ENCODE results near the gene SFT2D3. TPM values are rescaled to one million over a fixed set of nuclear protein-coding genes. Genes with fewer than 3 reads are reported as not detected.

SFT2D3 gene
- total RNA-seq, 1 experiment from 2014 or later, result 4.0 TPM

DNA sequence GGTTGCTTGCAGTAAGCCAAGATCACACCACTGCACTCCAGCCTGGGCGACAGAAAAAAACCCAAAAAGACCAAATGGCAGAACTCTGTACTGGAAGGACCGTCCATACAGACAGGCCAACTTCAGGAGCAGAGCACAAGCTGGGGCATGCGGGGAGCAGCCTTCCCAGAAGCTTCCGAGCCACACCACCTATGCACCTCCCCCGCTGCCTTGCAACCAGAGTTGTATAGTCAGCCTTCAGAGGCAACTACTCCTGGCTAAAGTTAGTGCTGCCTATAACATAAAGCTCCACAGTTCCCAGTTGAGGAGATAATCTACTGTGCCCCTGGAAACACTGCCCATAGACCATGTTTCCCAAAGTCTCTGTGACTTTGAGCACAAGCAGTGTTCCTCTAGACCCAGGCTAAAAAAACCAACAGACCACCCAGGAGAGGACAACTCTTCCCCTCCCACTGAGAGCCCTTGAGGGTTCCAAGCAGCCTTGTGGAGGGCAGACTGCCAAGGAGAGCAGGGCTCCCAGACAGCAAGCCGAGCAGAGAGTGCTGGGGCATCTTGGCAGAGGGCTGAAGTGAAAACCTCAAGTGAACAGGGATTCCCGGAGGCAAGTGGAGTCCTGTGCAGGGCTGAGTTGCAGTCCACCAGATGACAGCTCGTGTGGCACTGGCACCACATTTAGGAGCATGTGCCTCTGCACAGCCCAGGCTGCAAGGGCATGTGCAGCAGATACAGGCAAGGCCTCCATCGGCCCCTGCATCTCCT, 6.8 kb downstream of the SFT2D3 start:
- no peak for DNase-seq
- no peak overlapping the region for H3K4me2 ChIP-seq (ENCODE audit: low read depth, low read length, poor library complexity, severe bottlenecking)
- no peak overlapping the region for H3K9ac ChIP-seq (ENCODE audit: low read length)
- H3K9me3 ChIP-seq (ENCODE audit: low read length), result no peaks in the 10 kb centered on the region
- no peak overlapping the region for H3K27ac ChIP-seq (ENCODE audit: low read length)
- H3K36me3 ChIP-seq (ENCODE audit: insufficient read depth, low read length), result peaks cover 23% of the 10 kb centered on the region; the same call in 1 of the 2 replicates
- peaks cover 10% of the 10 kb centered on the region for H3K4me1 ChIP-seq (ENCODE audit: low read length)
- H3K79me2 ChIP-seq (ENCODE audit: low read length), result peaks cover 12% of the 10 kb centered on the region
- no peaks in the 10 kb centered on the region for H3K9me2 ChIP-seq (replicated peaks; ENCODE audit: insufficient read depth, low read length)
- no peaks in the 10 kb centered on the region for H3K27me3 ChIP-seq (ENCODE audit: low read length)
- H3K4me3 ChIP-seq (ENCODE audit: low read length), result no peak overlapping the region
- H2AFZ ChIP-seq (ENCODE audit: low read length), result no peak overlapping the region
- no peaks in the 10 kb centered on the region for H4K20me1 ChIP-seq (ENCODE audit: insufficient read depth, low read depth, low read length)

DNA sequence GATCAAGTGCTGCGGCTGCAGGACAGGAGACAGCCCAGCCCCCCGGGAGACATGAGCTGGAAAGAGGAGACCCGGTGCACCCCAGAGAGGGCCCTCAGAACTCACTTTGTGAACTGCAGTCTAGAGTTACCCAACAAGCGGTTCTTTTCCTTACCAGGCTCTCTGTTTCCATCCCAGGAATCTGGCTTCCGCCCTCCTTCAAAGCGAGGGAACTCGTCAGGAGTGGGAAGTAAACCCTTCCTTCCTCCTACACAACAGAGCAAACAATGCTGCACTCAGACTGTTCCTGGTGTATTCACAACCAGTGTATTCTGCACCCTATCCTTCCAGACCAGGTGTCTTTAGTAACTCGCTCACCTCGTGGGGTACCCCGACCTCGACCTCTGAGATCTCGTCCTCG, 8.0 kb downstream of the SFT2D3 start:
- no peak overlapping the region for H3K4me3 ChIP-seq (ENCODE audit: low read length)
- peaks cover 22% of the 10 kb centered on the region; the same call in 1 of the 2 replicates for H3K36me3 ChIP-seq (ENCODE audit: insufficient read depth, low read length)
- no peak for DNase-seq
- H3K9me2 ChIP-seq (replicated peaks; ENCODE audit: insufficient read depth, low read length), result no peaks in the 10 kb centered on the region
- peaks cover 6% of the 10 kb centered on the region for H3K79me2 ChIP-seq (ENCODE audit: low read length)
- no peaks in the 10 kb centered on the region for H4K20me1 ChIP-seq (ENCODE audit: insufficient read depth, low read depth, low read length)
- H3K9me3 ChIP-seq (ENCODE audit: low read length), result no peaks in the 10 kb centered on the region
- no peak overlapping the region for H3K4me2 ChIP-seq (ENCODE audit: low read depth, low read length, poor library complexity, severe bottlenecking)
- peaks cover 2% of the 10 kb centered on the region; the same call in 1 of the 2 replicates for H3K4me1 ChIP-seq (ENCODE audit: low read length)
- no peak overlapping the region for H2AFZ ChIP-seq (ENCODE audit: low read length)
- H3K27me3 ChIP-seq (ENCODE audit: low read length), result no peaks in the 10 kb centered on the region
- no peak overlapping the region for H3K9ac ChIP-seq (ENCODE audit: low read length)
- H3K27ac ChIP-seq (ENCODE audit: low read length), result no peak overlapping the region

DNA sequence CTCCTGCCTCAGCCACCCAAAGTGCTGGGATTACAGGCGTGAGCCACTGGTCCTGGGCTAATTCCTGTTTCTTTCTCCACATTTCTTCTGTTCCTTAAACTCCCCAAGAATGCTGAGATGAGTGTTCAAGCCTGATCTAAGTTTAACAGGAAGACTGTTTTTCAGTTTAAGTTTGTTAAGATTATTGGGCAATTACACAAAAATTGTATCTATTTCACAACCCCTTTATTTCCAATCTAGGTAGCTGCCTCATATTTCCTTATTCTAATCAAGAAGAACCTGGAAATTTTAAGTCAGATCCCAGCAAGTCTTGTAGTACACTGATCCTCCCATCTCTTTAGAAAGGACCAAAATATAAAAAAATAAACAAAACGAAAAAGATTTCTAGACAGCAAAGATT, 11.7 kb downstream of the SFT2D3 start:
- H3K27ac ChIP-seq (ENCODE audit: low read length), result no peak overlapping the region
- H3K9me3 ChIP-seq (ENCODE audit: low read length), result no peaks in the 10 kb centered on the region
- no peak overlapping the region for H3K9ac ChIP-seq (ENCODE audit: low read length)
- H3K27me3 ChIP-seq (ENCODE audit: low read length), result no peaks in the 10 kb centered on the region
- peaks cover 18% of the 10 kb centered on the region; the same call in 1 of the 2 replicates for H3K36me3 ChIP-seq (ENCODE audit: insufficient read depth, low read length)
- H4K20me1 ChIP-seq (ENCODE audit: insufficient read depth, low read depth, low read length), result no peaks in the 10 kb centered on the region
- H3K4me2 ChIP-seq (ENCODE audit: low read depth, low read length, poor library complexity, severe bottlenecking), result no peak overlapping the region
- H3K79me2 ChIP-seq (ENCODE audit: low read length), result no peaks in the 10 kb centered on the region
- no peaks in the 10 kb centered on the region for H3K9me2 ChIP-seq (replicated peaks; ENCODE audit: insufficient read depth, low read length)
- no peak overlapping the region for H3K4me3 ChIP-seq (ENCODE audit: low read length)
- H2AFZ ChIP-seq (ENCODE audit: low read length), result no peak overlapping the region
- no peaks in the 10 kb centered on the region for H3K4me1 ChIP-seq (ENCODE audit: low read length)
- DNase-seq, result no peak

DNA sequence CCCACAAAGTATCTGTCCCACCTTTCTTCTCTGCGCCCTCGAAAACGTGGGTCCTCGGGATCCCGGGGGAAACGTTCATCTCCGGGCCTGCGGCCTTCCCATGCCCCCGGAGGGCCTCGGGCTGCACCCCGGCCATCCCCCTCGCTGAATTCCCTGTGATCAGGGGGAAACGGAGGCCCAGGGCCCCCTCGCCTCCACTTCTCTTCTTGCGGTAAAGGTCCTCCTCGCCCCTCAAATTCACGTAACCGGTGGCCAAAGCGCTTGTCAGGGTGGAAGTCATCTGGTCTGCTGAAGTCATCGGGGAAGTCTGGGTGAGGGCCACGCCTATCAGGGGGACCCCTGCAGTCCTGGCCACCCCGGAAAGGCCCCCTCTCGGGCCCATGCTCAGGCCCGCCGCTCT, 12.3 kb downstream of the SFT2D3 start:
- no peaks in the 10 kb centered on the region for H3K9me2 ChIP-seq (replicated peaks; ENCODE audit: insufficient read depth, low read length)
- no peak overlapping the region for H3K27ac ChIP-seq (ENCODE audit: low read length)
- no peak overlapping the region for H2AFZ ChIP-seq (ENCODE audit: low read length)
- DNase-seq, result no peak
- H3K4me2 ChIP-seq (ENCODE audit: low read depth, low read length, poor library complexity, severe bottlenecking), result no peak overlapping the region
- H3K9me3 ChIP-seq (ENCODE audit: low read length), result no peaks in the 10 kb centered on the region
- no peak overlapping the region for H3K4me3 ChIP-seq (ENCODE audit: low read length)
- peaks cover 4% of the 10 kb centered on the region; the same call in 1 of the 2 replicates for H3K79me2 ChIP-seq (ENCODE audit: low read length)
- no peak overlapping the region for H3K9ac ChIP-seq (ENCODE audit: low read length)
- no peaks in the 10 kb centered on the region for H3K27me3 ChIP-seq (ENCODE audit: low read length)
- peaks cover 4% of the 10 kb centered on the region; the same call in 1 of the 2 replicates for H4K20me1 ChIP-seq (ENCODE audit: insufficient read depth, low read depth, low read length)
- no peaks in the 10 kb centered on the region for H3K4me1 ChIP-seq (ENCODE audit: low read length)
- peaks cover 24% of the 10 kb centered on the region; the same call in 1 of the 2 replicates for H3K36me3 ChIP-seq (ENCODE audit: insufficient read depth, low read length)

DNA sequence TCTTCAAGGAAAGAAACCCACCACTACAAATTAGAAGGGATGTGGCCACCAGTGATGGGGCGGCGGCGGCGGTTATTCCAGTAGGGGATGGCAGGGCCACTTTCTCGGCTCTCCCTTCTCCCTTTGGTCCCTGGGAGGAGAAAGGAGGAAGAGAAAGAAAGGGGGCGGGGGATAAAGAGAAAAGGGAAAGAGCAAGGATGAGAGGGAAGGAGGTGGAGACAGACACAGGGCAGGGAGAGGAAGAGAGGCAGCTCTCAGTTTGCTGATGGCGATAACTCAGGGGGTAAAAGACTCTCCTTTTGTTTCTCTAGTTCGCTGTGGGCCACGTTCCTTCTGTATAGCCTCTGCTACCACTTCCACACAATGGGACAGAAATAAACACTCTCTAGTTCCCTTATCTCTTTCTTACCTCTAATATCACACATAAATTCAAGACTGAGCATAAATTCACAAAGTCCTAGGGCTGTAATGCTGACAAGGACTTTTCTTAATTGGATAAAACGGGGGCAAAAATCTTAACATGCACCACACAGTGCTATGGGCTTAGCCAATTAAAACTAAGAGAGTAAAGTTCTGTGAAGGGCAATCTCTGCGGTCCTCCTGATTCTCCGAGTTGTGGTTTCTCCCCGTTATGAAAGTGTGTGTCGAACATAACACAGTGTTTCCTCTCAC, 14.6 kb downstream of the SFT2D3 start:
- peaks cover 7% of the 10 kb centered on the region; the same call in 1 of the 2 replicates for H3K79me2 ChIP-seq (ENCODE audit: low read length)
- H3K27ac ChIP-seq (ENCODE audit: low read length), result no peak overlapping the region
- no peaks in the 10 kb centered on the region for H3K4me1 ChIP-seq (ENCODE audit: low read length)
- H3K4me2 ChIP-seq (ENCODE audit: low read depth, low read length, poor library complexity, severe bottlenecking), result no peak overlapping the region
- peaks cover 5% of the 10 kb centered on the region; the same call in 1 of the 2 replicates for H4K20me1 ChIP-seq (ENCODE audit: insufficient read depth, low read depth, low read length)
- no peaks in the 10 kb centered on the region for H3K9me2 ChIP-seq (replicated peaks; ENCODE audit: insufficient read depth, low read length)
- H3K4me3 ChIP-seq (ENCODE audit: low read length), result no peak overlapping the region
- no peak for DNase-seq
- peaks cover 31% of the 10 kb centered on the region; the same call in 1 of the 2 replicates for H3K36me3 ChIP-seq (ENCODE audit: insufficient read depth, low read length)
- H3K9ac ChIP-seq (ENCODE audit: low read length), result no peak overlapping the region
- no peaks in the 10 kb centered on the region for H3K9me3 ChIP-seq (ENCODE audit: low read length)
- H2AFZ ChIP-seq (ENCODE audit: low read length), result no peak overlapping the region
- no peaks in the 10 kb centered on the region for H3K27me3 ChIP-seq (ENCODE audit: low read length)

DNA sequence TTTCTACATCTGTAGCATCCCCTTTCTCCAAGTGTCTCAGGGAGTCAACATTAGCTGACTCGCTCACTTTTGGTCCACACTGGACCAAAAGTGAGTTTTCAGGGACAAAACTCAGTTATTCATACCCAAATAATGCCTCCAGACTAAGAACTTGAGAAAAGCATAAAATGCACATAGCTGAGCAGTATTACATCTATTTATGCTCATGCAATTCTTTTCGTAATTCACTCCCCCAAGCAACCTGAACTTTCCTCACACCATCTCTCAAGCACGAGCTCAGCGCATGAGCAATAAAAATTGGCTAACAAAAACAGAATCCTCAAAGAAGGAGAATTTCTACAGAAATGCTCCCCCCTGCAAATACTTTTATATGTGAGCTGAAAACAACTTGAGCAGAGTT, 17.0 kb downstream of the SFT2D3 start:
- Histone ChIP-seq H3K36me3 (ENCODE audit: insufficient read depth, low read length) (peaks cover 47% of the 10 kb centered on the region), H3K27ac (ENCODE audit: low read length) (no peak overlapping the region), H4K20me1 (ENCODE audit: insufficient read depth, low read depth, low read length) (peaks cover 5% of the 10 kb centered on the region; the same call in 1 of the 2 replicates), H2AFZ (ENCODE audit: low read length) (no peak overlapping the region), H3K9ac (ENCODE audit: low read length) (no peak overlapping the region), H3K4me3 (ENCODE audit: low read length) (no peak overlapping the region), H3K79me2 (ENCODE audit: low read length) (peaks cover 7% of the 10 kb centered on the region; the same call in 1 of the 2 replicates), H3K4me1 (ENCODE audit: low read length) (no peaks in the 10 kb centered on the region), H3K27me3 (ENCODE audit: low read length) (no peaks in the 10 kb centered on the region), H3K4me2 (ENCODE audit: low read depth, low read length, poor library complexity, severe bottlenecking) (no peak overlapping the region), H3K9me2 (replicated peaks; ENCODE audit: insufficient read depth, low read length) (no peaks in the 10 kb centered on the region), H3K9me3 (ENCODE audit: low read length) (no peaks in the 10 kb centered on the region)
- no peak for DNase-seq

DNA sequence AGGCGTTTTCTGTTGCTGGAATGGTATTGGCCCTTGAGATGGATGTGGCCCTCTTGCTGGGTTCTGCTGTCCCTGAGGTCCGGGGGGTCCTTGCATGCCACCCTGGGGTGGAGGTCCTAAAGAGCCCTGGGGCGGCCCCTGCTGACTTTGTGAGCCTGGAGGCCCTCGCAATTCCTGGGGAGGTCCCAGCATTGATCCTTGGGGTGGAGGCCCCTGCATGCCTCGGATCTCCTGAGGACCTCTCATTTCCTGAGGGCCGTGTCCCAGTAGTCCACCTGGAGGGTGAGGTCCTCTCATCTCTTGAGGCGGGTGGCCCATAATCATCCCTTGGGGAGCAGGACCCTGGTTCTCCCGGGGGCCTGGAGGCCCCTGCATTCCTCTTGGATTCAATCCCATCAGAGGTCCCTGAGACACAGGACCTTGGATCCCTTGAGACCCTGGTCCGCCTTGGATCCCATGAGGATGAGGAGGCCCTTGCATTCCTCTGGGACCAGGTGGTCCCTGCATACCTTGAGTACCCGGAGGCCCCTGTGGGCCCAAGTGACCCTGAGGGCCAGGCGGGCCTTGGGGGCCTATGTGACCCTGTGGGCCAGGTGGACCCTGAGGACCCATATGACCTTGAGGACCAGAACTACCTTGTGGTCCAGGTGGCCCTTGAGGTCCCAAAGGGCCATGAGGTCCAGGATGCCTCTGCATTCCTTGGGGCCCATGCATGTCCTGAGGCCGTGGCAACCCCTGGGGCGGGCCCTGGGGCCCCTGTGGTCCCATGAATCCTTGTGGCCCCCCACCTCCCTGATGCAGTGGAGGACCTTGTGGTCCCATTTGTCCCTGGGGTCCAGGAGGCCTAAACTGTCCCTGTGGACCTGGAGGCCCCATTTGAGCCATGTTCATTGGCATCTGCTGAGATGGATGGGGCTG, 18.3 kb downstream of the SFT2D3 start:
- no peaks in the 10 kb centered on the region for H3K4me1 ChIP-seq (ENCODE audit: low read length)
- H3K9ac ChIP-seq (ENCODE audit: low read length), result no peak overlapping the region

More for the DNA sequence above, 18.3 kb downstream of the SFT2D3 start:
- Histone ChIP-seq H3K36me3 (ENCODE audit: insufficient read depth, low read length) (peaks cover 45% of the 10 kb centered on the region), H3K9me2 (replicated peaks; ENCODE audit: insufficient read depth, low read length) (no peaks in the 10 kb centered on the region), H3K9me3 (ENCODE audit: low read length) (no peaks in the 10 kb centered on the region), H3K4me3 (ENCODE audit: low read length) (no peak overlapping the region), H3K79me2 (ENCODE audit: low read length) (peaks cover 7% of the 10 kb centered on the region; the same call in 1 of the 2 replicates), H2AFZ (ENCODE audit: low read length) (no peak overlapping the region), H4K20me1 (ENCODE audit: insufficient read depth, low read depth, low read length) (peaks cover 5% of the 10 kb centered on the region; the same call in 1 of the 2 replicates), H3K27ac (ENCODE audit: low read length) (no peak overlapping the region), H3K27me3 (ENCODE audit: low read length) (no peaks in the 10 kb centered on the region), H3K4me2 (ENCODE audit: low read depth, low read length, poor library complexity, severe bottlenecking) (no peak overlapping the region)
- no peak for DNase-seq

Data from Karpas-422 (cell line).